ENCODE data around the gene PLCB1. TPM values are rescaled to one million over a fixed set of nuclear protein-coding genes. Genes with fewer than 3 reads are reported as not detected.

Gene PLCB1
- total and polyA plus RNA-seq, 2 donors (not counting 3 experiments of a cell fraction or from before 2014, with no cell fraction given) = 10.2 to 53.4 TPM

DNA sequence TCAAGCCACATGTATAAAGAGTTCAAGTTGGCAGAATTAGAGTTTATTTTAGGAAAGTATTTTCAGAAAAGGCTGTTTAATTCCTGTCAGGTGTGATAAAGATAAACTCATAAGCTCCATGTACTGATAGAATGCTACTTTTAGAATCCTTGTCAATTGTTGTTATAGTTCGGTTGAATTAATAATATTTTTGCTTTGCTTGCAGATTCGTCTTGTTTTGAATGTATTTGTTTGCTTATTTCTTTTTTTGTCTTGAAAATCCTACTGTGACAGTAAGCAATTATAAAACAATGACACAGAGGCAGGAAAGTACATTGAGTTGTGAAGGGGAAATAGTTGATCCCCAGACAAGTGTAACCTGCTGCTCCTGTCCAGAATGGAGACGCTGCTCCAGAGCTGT is 602.9 kb downstream of the PLCB1 start:
- H2AFZ ChIP-seq (ENCODE audit: low read depth, low read length) = no peak overlapping the region
- H3K9me3 ChIP-seq (replicated peaks; ENCODE audit: control insufficient read depth, insufficient read depth, low read length) = no peaks in the 10 kb centered on the region
- DNase-seq (ENCODE audit: low read depth, low spot score) (no peak), FAIRE-seq (no peak)
- no peaks in the 10 kb centered on the region for H3K27me3 ChIP-seq (ENCODE audit: control insufficient read depth in 2 of 2, insufficient read depth in 2 of 2, low read length in 2 of 2)
- TF ChIP-seq, protein P1, sequence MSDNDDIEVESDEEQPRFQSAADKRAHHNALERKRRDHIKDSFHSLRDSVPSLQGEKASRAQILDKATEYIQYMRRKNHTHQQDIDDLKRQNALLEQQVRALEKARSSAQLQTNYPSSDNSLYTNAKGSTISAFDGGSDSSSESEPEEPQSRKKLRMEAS (IDR thresholded peaks at IDR 0.05; ENCODE audit: insufficient read depth, insufficient read length) = no peak
- TF ChIP-seq POLR2A (IDR thresholded peaks at IDR 0.05; ENCODE audit: low read depth, low read length) (no peak), EZH2 (IDR thresholded peaks at IDR 0.05; ENCODE audit: borderline replicate concordance, low read depth, low read length, severe bottlenecking) (no peak), JUN (IDR thresholded peaks at IDR 0.05; ENCODE audit: borderline replicate concordance, insufficient read depth, insufficient read length, low read depth) (no peak), GATA2 (IDR thresholded peaks at IDR 0.05; ENCODE audit: insufficient read depth, insufficient read length, low read depth, low read length) (no peak), FOS (IDR thresholded peaks at IDR 0.05; ENCODE audit: borderline replicate concordance, insufficient read depth, low read length) (no peak), CTCF (IDR thresholded peaks at IDR 0.05; ENCODE audit: extremely low read depth in 1 of 2, insufficient read depth in 1 of 2, low read depth in 1 of 2, low read length in 2 of 2) (no peak), MYC (IDR thresholded peaks at IDR 0.05; ENCODE audit: low read depth, low read length) (no peak), POLR2AphosphoS5 (IDR thresholded peaks at IDR 0.05; ENCODE audit: insufficient read depth, low read depth, low read length) (no peak)
- H3K9ac ChIP-seq (replicated peaks; ENCODE audit: extremely low read depth, insufficient read depth, low read length) = no peak overlapping the region
- H4K20me1 ChIP-seq (replicated peaks; ENCODE audit: control insufficient read depth, extremely low read depth, insufficient read depth, low read length) = no peaks in the 10 kb centered on the region
- no TSS peak for BruUV-seq (replicated peaks)
- H3K4me2 ChIP-seq (ENCODE audit: insufficient read depth, low read length) = no peak overlapping the region
- H3K9me1 ChIP-seq (replicated peaks; ENCODE audit: control insufficient read depth, extremely low read depth, insufficient read depth, low read length) = no peaks in the 10 kb centered on the region
- ChIA-PET CTCF (interaction anchor here (1.6 to 2.4 kb wide), 2 partner anchors 13 to 15 kb away, joined by 5 to 16 read pairs; no protein-coding TSS in a partner anchor), POLR2A (no interaction called here)
- H3K4me3 ChIP-seq (replicated peaks in 1 of 3; ENCODE audit: insufficient read depth in 1 of 3, low read depth in 1 of 3, low read length in 3 of 3) = no peak overlapping the region
- H3K79me2 ChIP-seq (ENCODE audit: control insufficient read depth, insufficient read depth, low read length) = no peaks in the 10 kb centered on the region
- intact Hi-C loops (cut with micrococcal nuclease) = no loop called here
- no peak overlapping the region for H3K27ac ChIP-seq (ENCODE audit: insufficient read depth, low read depth, low read length)
- H3K4me1 ChIP-seq (ENCODE audit: control insufficient read depth, extremely low read depth, insufficient read depth, low read length) = no peaks in the 10 kb centered on the region
- no peaks in the 10 kb centered on the region for H3K36me3 ChIP-seq (ENCODE audit: control insufficient read depth in 2 of 2, extremely low read depth in 1 of 2, insufficient read depth in 2 of 2, low read length in 2 of 2)
- dilution Hi-C loops (cut with MboI; ENCODE audit: extremely low pct_ligation_motif_present, low sequenced_read_pairs) = no loop called here
